ENCODE data around the gene TACC2.
"Not testable (repeated sequence)": the region's sequence is repeated elsewhere in the genome, so short reads cannot be mapped to it uniquely, and the experiment has no call there.

TACC2 gene

GRCh38 chr10:122188706-122189105, 199.7 kb downstream of the TACC2 start:
- no peak for DNase-seq (ENCODE audit: low read depth in 3 of 3, low spot score in 1 of 3)

GRCh38 chr10:122189185-122189584, 200.2 kb downstream of the TACC2 start:
- DNase-seq (ENCODE audit: low read depth in 3 of 3, low spot score in 1 of 3) = no peak

- no peak for DNase-seq (ENCODE audit: low read depth in 3 of 3, low spot score in 1 of 3)
Observed at GRCh38 chr10:122190176-122190943, 201.4 kb downstream of the TACC2 start.

- DNase-seq (ENCODE audit: low read depth in 3 of 3, low spot score in 1 of 3) = no peak
Observed at GRCh38 chr10:122191936-122192541, 203.1 kb downstream of the TACC2 start.

- DNase-seq (ENCODE audit: low read depth in 3 of 3, low spot score in 1 of 3) = no peak
Observed at GRCh38 chr10:122194251-122194650, 205.3 kb downstream of the TACC2 start.

GRCh38 chr10:122196218-122196617, 207.3 kb downstream of the TACC2 start:
- no peak for DNase-seq (ENCODE audit: low read depth in 3 of 3, low spot score in 1 of 3)

- DNase-seq (ENCODE audit: low read depth in 3 of 3, low spot score in 1 of 3) = no peak
Observed at GRCh38 chr10:122197611-122198222, 208.8 kb downstream of the TACC2 start.

- DNase-seq (ENCODE audit: low read depth in 3 of 3, low spot score in 1 of 3) = no peak
Observed at GRCh38 chr10:122198631-122199030, 209.7 kb downstream of the TACC2 start.

GRCh38 chr10:122199070-122199469, 210.1 kb downstream of the TACC2 start:
- no peak for DNase-seq (ENCODE audit: low read depth in 3 of 3, low spot score in 1 of 3)

GRCh38 chr10:122199689-122200088, 210.7 kb downstream of the TACC2 start:
- DNase-seq (ENCODE audit: low read depth in 3 of 3, low spot score in 1 of 3) = no peak

GRCh38 chr10:122201401-122201800, 212.4 kb downstream of the TACC2 start:
- DNase-seq (ENCODE audit: low read depth in 3 of 3, low spot score in 1 of 3) = no peak

- DNase-seq (ENCODE audit: low read depth in 3 of 3, low spot score in 1 of 3) = not testable (repeated sequence)
Observed at GRCh38 chr10:122203180-122203579, 214.2 kb downstream of the TACC2 start.

- DNase-seq (ENCODE audit: low read depth in 3 of 3, low spot score in 1 of 3) = no peak
Observed at GRCh38 chr10:122204691-122205489, 215.9 kb downstream of the TACC2 start.

GRCh38 chr10:122206471-122207065, 217.6 kb downstream of the TACC2 start:
- DNase-seq (ENCODE audit: low read depth in 3 of 3, low spot score in 1 of 3) = no peak

GRCh38 chr10:122207163-122207562, 218.2 kb downstream of the TACC2 start:
- no peak for DNase-seq (ENCODE audit: low read depth in 3 of 3, low spot score in 1 of 3)

GRCh38 chr10:122207596-122207995, 218.6 kb downstream of the TACC2 start:
- DNase-seq (ENCODE audit: low read depth in 3 of 3, low spot score in 1 of 3) = no peak

- no peak for DNase-seq (ENCODE audit: low read depth in 3 of 3, low spot score in 1 of 3)
Observed at GRCh38 chr10:122208571-122209430, 219.8 kb downstream of the TACC2 start.

GRCh38 chr10:122210481-122211265, 221.7 kb downstream of the TACC2 start:
- DNase-seq (ENCODE audit: low read depth in 3 of 3, low spot score in 1 of 3) = no peak

GRCh38 chr10:122213364-122213763, 224.4 kb downstream of the TACC2 start:
- no peak for DNase-seq (ENCODE audit: low read depth in 3 of 3, low spot score in 1 of 3)

Data from stimulated activated CD4-positive, alpha-beta T cell treated with anti-CD3 and anti-CD28 coated beads, TNF-alpha, amount 100 ng/mL, for 1 hour (primary cell).